SK-N-SH (cell line): Measurements from ENCODE around the gene PPP1R2B. TPM values are rescaled to one million over a fixed set of nuclear protein-coding genes. Genes with fewer than 3 reads are reported as not detected.

ENCODE experiments used
- CTCF ChIA-PET: fragments of 300-600, 350-600 bp; formaldehyde crosslinking; extraction: SDS; loops from one replicate; lab custom pipeline; 2021; lab: Yijun Ruan, JAX
- POLR2A ChIA-PET: fragments of 350-600 bp; sonication (Branson Sonifier 250); formaldehyde crosslinking; extraction: SDS; loops from one replicate; lab custom pipeline; 2020; ENCODE audit warnings: antibody characterized with exemption, inconsistent platforms; lab: Yijun Ruan, JAX
- DNase-seq: peaks from one replicate; pipeline ENCODE4 v3.0.0; 2012
- H2AFZ ChIP-seq: fragments of 200-600 bp; sonication (generic); 2 replicates; pipeline ENCODE4 v1.8.1; 2016; ENCODE audit warnings: antibody characterized with exemption, mild to moderate bottlenecking, low read depth
- H3F3A ChIP-seq: fragments of 200-600 bp; sonication (generic); replicated peaks from 2 replicates; pipeline ENCODE3; 2016; ENCODE audit warnings: antibody characterized with exemption, mild to moderate bottlenecking; ENCODE audit not compliant: insufficient read depth
- H3K27ac ChIP-seq, 2 experiments: fragments of 200-500 bp in 1 of 2; fragments of 200-600 bp in 1 of 2; sonication (Bioruptor generic) in 1 of 2; sonication (generic), shearing (Covaris generic) in 1 of 2; 2 replicates each; pipeline versions ENCODE4 v1.5.1 to v1.6.1; 2014 to 2016; ENCODE audit warnings: low read depth in 2 of 2, inconsistent platforms in 1 of 2, low read length in 1 of 2, mild to moderate bottlenecking in 1 of 2, mixed read lengths in 1 of 2
- H3K27me3 ChIP-seq: fragments of 200-600 bp; sonication (generic), shearing (Covaris generic); 2 replicates; pipeline ENCODE4 v1.6.1; 2016; ENCODE audit warnings: mixed run types; ENCODE audit not compliant: insufficient read depth
- H3K36me3 ChIP-seq, 2 experiments: fragments of 200-500 bp in 1 of 2; fragments of 200-600 bp in 1 of 2; sonication (Bioruptor generic) in 1 of 2; sonication (generic) in 1 of 2; replicated peaks in 1 of 2; 2 replicates each; pipeline versions ENCODE3 to v1.5.1; 2014 to 2016; ENCODE audit warnings: low read length in 1 of 2, mild to moderate bottlenecking in 1 of 2; ENCODE audit not compliant: insufficient read depth in 2 of 2, control insufficient read depth in 1 of 2
- H3K4me1 ChIP-seq, 2 experiments: fragments of 200-500 bp in 1 of 2; fragments of 200-600 bp in 1 of 2; sonication (Bioruptor generic) in 1 of 2; sonication (generic), shearing (Covaris generic) in 1 of 2; 2 replicates each; pipeline versions ENCODE4 v1.5.1 to v1.6.1; 2014 to 2016; ENCODE audit warnings: low read depth in 1 of 2, low read length in 1 of 2, mixed run types in 1 of 2; ENCODE audit not compliant: insufficient read depth in 2 of 2, control insufficient read depth in 1 of 2
- H3K4me2 ChIP-seq: fragments of 200-600 bp; sonication (generic), shearing (Covaris generic); 2 replicates; pipeline ENCODE4 v1.6.1; 2017; ENCODE audit warnings: mixed run types
- H3K4me3 ChIP-seq, 2 experiments: fragments of 200-500 bp in 1 of 2; fragments of 200-600 bp in 1 of 2; sonication (Bioruptor generic) in 1 of 2; sonication (generic), shearing (Covaris generic) in 1 of 2; 2 replicates each; pipeline versions ENCODE4 v1.5.1 to v1.8.1; 2014 to 2016; ENCODE audit warnings: low read depth in 2 of 2, inconsistent platforms in 1 of 2, low read length in 1 of 2, mild to moderate bottlenecking in 1 of 2, mixed read lengths in 1 of 2, moderate library complexity in 1 of 2
- H3K79me2 ChIP-seq: fragments of 200-600 bp; sonication (generic); 2 replicates; pipeline ENCODE4 v1.8.1; 2017; ENCODE audit warnings: mild to moderate bottlenecking; ENCODE audit not compliant: insufficient read depth
- H3K9ac ChIP-seq: fragments of 200-600 bp; sonication (generic); 2 replicates; pipeline ENCODE4 v1.6.1; 2017; ENCODE audit warnings: mixed run types
- H3K9me2 ChIP-seq: fragments of 200-600 bp; sonication (generic); 2 replicates; pipeline ENCODE4 v1.6.1; 2017; ENCODE audit warnings: mixed run types
- H3K9me3 ChIP-seq: fragments of 200-600 bp; sonication (generic); 2 replicates; pipeline ENCODE4 v1.6.1; 2017; ENCODE audit warnings: mixed run types, mild to moderate bottlenecking, moderate library complexity
- H4K20me1 ChIP-seq: fragments of 200-600 bp; sonication (generic); 2 replicates; pipeline ENCODE4 v1.6.1; 2017; ENCODE audit warnings: mild to moderate bottlenecking, mixed run types; ENCODE audit not compliant: insufficient read depth
- CHD2 ChIP-seq: fragments of 150-350 bp; IDR thresholded peaks from 2 replicates; pipeline ENCODE4 v1.6.1; 2018; ENCODE audit warnings: low read length; ENCODE audit not compliant: partially characterized antibody
- FOSL2 ChIP-seq: IDR thresholded peaks from 2 replicates; pipeline ENCODE4 v1.4.0; 2012; ENCODE audit warnings: low read depth, mild to moderate bottlenecking, moderate library complexity, borderline replicate concordance
- FOXM1 ChIP-seq: IDR thresholded peaks from 2 replicates; pipeline ENCODE4 v1.4.0; 2012; ENCODE audit warnings: low read depth, mild to moderate bottlenecking
- GABPA ChIP-seq: IDR thresholded peaks from 2 replicates; pipeline ENCODE4 v1.4.0; 2012; ENCODE audit warnings: low read depth, mild to moderate bottlenecking
- GATA2 ChIP-seq: sonication (generic); formaldehyde crosslinking; IDR thresholded peaks from 2 replicates; pipeline ENCODE4 v1.5.0; 2020; ENCODE audit warnings: mild to moderate bottlenecking, missing genetic modification reagents
- MEF2A ChIP-seq: IDR thresholded peaks from 2 replicates; pipeline ENCODE4 v1.4.0; 2012; ENCODE audit warnings: low read depth, borderline replicate concordance
- MXI1 ChIP-seq: IDR thresholded peaks from 2 replicates; pipeline ENCODE4 v1.6.1; 2012; ENCODE audit warnings: mild to moderate bottlenecking, low read depth, low read length, improper control_type of control experiment
- NFIC ChIP-seq: IDR thresholded peaks from 2 replicates; pipeline ENCODE4 v1.4.0; 2012; ENCODE audit warnings: borderline replicate concordance
- NRF1 ChIP-seq: IDR thresholded peaks from 2 replicates; pipeline ENCODE4 v1.6.1; 2012; ENCODE audit warnings: low read depth, mild to moderate bottlenecking, low read length
- POLR2AphosphoS5 ChIP-seq: IDR thresholded peaks from 2 replicates; pipeline ENCODE4 v1.6.1; 2012; ENCODE audit warnings: low read depth, low read length
- RFX5 ChIP-seq: IDR thresholded peaks from 2 replicates; pipeline ENCODE4 v1.6.1; 2012; ENCODE audit warnings: mild to moderate bottlenecking, improper control_type of control experiment, low read length
- SIN3A ChIP-seq: IDR thresholded peaks from 2 replicates; pipeline ENCODE4 v1.6.1; 2012; ENCODE audit warnings: low read depth, mild to moderate bottlenecking, low read length, moderate library complexity, borderline replicate concordance
- TAF1 ChIP-seq: IDR thresholded peaks from 2 replicates; pipeline ENCODE4 v1.6.1; 2012; ENCODE audit warnings: low read depth, mild to moderate bottlenecking, low read length, moderate library complexity, borderline replicate concordance
- TCF12 ChIP-seq: IDR thresholded peaks from 2 replicates; pipeline ENCODE4 v1.4.0; 2012
- TEAD4 ChIP-seq: IDR thresholded peaks from 2 replicates; pipeline ENCODE4 v1.4.0; 2012; ENCODE audit warnings: mild to moderate bottlenecking, borderline replicate concordance; ENCODE audit not compliant: insufficient read depth
- WGBS: methylation state at CpG from one replicate; pipeline ENCODE4 v1.1.6; 2017; ENCODE audit warnings: low lambda C conversion rate; 5-methylcytosine and 5-hydroxymethylcytosine counted together
- polyA plus RNA-seq, 3 experiments: library from polyadenylated mRNA; depleted of rRNA; stranded (reverse); fragments of >200 nt; gene quantifications; 2 replicates each; pipeline ENCODE4 v1.2.3, GENCODE V29; 2012
- TF ChIP-seq, protein P1 (sequence below): fragments of 150-350 bp; IDR thresholded peaks from 2 replicates; pipeline ENCODE4 v1.6.1; 2016; ENCODE audit warnings: mild to moderate bottlenecking, low read depth, low read length
- TF ChIP-seq, protein P2 (sequence below): fragments of 200-600 bp; sonication (generic); IDR thresholded peaks from 2 replicates; pipeline ENCODE4 v1.6.1; 2017; ENCODE audit warnings: antibody characterized with exemption, mild to moderate bottlenecking, moderate library complexity

PPP1R2B gene
- polyA plus RNA-seq, 1 of the 3 experiments (the other 2 are of a cell fraction) = not detected

DNA sequence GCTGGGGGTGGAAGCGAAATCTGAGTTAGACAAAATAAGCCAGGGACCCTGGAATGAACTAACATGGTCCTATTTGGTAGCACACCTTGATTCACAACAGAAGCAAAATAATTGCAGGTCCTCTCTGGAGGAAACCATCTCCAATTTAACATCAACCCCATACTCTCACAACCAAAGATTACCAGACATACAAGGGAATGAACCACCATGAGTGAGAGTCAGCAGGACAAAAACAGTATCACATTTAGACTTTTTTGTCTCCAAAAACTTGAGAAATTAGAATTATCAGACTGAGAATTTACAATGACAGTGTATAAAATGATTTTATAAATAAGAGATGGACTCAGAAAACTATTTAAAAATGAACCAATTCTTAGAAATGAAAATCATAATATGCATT lies 21.1 kb downstream of the PPP1R2B start:
- CTCF ChIA-PET = no interaction called here
- TF ChIP-seq NFIC (no peak), POLR2AphosphoS5 (no peak), TEAD4 (no peak), CHD2 (no peak), TAF1 (no peak), SIN3A (no peak), FOXM1 (no peak)

GRCh38 chr5:156879665-156880285 lies 29.7 kb downstream of the PPP1R2B start:
- H3F3A ChIP-seq = no peaks in the 10 kb centered on the region
- H3K4me2 ChIP-seq = no peak overlapping the region
- ChIA-PET POLR2A (no interaction called here), CTCF (no interaction called here)
- no peaks in the 10 kb centered on the region for H3K4me1 ChIP-seq
- H3K27me3 ChIP-seq = no peaks in the 10 kb centered on the region
- H3K9me3 ChIP-seq = no peaks in the 10 kb centered on the region
- H3K9ac ChIP-seq = no peak overlapping the region
- H3K9me2 ChIP-seq = no peaks in the 10 kb centered on the region
- H3K27ac ChIP-seq = no peak overlapping the region
- H4K20me1 ChIP-seq = no peaks in the 10 kb centered on the region
- H3K36me3 ChIP-seq = no peaks in the 10 kb centered on the region
- TF ChIP-seq FOXM1 (no peak), FOSL2 (no peak), TCF12 (no peak), RFX5 (no peak), POLR2AphosphoS5 (no peak), NRF1 (no peak), MXI1 (no peak), GATA2 (no peak), TEAD4 (no peak), GABPA (no peak), TAF1 (no peak), MEF2A (no peak)
- TF ChIP-seq, protein P1, sequence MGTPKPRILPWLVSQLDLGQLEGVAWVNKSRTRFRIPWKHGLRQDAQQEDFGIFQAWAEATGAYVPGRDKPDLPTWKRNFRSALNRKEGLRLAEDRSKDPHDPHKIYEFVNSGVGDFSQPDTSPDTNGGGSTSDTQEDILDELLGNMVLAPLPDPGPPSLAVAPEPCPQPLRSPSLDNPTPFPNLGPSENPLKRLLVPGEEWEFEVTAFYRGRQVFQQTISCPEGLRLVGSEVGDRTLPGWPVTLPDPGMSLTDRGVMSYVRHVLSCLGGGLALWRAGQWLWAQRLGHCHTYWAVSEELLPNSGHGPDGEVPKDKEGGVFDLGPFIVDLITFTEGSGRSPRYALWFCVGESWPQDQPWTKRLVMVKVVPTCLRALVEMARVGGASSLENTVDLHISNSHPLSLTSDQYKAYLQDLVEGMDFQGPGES = no peak
- TF ChIP-seq, protein P2, sequence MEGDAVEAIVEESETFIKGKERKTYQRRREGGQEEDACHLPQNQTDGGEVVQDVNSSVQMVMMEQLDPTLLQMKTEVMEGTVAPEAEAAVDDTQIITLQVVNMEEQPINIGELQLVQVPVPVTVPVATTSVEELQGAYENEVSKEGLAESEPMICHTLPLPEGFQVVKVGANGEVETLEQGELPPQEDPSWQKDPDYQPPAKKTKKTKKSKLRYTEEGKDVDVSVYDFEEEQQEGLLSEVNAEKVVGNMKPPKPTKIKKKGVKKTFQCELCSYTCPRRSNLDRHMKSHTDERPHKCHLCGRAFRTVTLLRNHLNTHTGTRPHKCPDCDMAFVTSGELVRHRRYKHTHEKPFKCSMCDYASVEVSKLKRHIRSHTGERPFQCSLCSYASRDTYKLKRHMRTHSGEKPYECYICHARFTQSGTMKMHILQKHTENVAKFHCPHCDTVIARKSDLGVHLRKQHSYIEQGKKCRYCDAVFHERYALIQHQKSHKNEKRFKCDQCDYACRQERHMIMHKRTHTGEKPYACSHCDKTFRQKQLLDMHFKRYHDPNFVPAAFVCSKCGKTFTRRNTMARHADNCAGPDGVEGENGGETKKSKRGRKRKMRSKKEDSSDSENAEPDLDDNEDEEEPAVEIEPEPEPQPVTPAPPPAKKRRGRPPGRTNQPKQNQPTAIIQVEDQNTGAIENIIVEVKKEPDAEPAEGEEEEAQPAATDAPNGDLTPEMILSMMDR = no peak
- no peak for DNase-seq
- 31% methylated on average over 3 of the region's 3 CpGs for WGBS
- no peaks in the 10 kb centered on the region for H3K79me2 ChIP-seq
- no peak overlapping the region for H3K4me3 ChIP-seq
- no peak overlapping the region for H2AFZ ChIP-seq

More for the DNA sequence above, 21.1 kb downstream of the PPP1R2B start:
- no peak overlapping the region for H3K27ac ChIP-seq
- no peak for DNase-seq
- POLR2A ChIA-PET = no interaction called here
- H3K9me3 ChIP-seq = no peaks in the 10 kb centered on the region
- no peak overlapping the region for H3K4me2 ChIP-seq
- H3K79me2 ChIP-seq = no peaks in the 10 kb centered on the region
- no peaks in the 10 kb centered on the region for H3K4me1 ChIP-seq
- H2AFZ ChIP-seq = no peak overlapping the region
- no peaks in the 10 kb centered on the region for H4K20me1 ChIP-seq
- no peaks in the 10 kb centered on the region for H3K9me2 ChIP-seq
- WGBS = 20% methylated on average over 1 of the region's 1 CpG
- H3K36me3 ChIP-seq = no peaks in the 10 kb centered on the region
- no peaks in the 10 kb centered on the region for H3K27me3 ChIP-seq
- H3K9ac ChIP-seq = no peak overlapping the region
- H3F3A ChIP-seq = no peaks in the 10 kb centered on the region
- H3K4me3 ChIP-seq = no peak overlapping the region
